NAMALWA (cell line): ENCODE measurements around the gene COG7.

Source experiments
- DNase-seq: peaks from one replicate; pipeline ENCODE4 v3.0.0-alpha.2; 2015; ENCODE audit warnings: low spot score

COG7 gene

DNA sequence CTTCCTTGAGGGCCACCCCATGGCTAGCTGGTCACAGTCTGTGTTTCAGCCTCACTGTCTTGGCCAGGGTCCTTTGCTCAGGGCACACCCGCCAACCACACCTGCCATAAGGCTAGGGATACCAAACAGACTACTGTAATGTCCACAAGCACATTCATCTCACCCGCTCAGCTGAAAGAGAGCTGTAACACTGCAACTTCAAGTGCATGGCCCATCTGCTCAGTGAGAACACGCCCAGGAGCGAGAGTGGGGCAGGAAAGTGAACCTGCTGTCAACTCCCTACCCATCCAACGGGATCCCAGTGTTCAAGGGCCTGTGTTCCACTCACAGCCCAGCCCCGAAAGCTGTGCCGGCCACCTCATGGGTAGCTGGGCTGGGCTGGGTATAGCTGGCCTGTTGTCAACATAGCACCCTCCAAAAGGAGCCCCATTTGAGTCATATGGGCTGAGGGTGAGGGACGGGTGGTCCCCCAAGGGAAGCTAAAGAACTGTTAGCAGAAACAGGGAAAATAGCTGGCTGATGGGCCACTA is 95.2 kb downstream of the COG7 start:
- DNase-seq, result no peak

DNA sequence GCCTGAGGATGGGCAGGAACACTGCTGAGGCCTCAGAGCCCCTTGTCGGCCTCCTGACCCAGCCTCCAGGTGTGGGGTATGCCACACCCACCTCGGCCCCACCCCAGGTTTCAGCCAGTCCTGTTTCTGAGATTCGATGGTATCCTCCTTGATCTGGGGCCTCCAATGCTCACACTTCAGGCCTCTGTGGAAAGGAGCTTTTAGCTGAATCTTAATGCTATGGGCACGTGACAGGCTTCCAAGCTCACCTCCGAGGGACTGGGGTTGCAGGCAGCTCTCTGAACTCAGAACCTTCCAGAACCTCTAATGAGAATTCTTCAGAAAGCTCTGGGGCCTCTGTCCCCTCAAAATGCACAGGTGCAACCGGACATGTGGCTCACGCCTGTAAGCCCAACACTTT is 96.0 kb downstream of the COG7 start:
- DNase-seq, result no peak

DNA sequence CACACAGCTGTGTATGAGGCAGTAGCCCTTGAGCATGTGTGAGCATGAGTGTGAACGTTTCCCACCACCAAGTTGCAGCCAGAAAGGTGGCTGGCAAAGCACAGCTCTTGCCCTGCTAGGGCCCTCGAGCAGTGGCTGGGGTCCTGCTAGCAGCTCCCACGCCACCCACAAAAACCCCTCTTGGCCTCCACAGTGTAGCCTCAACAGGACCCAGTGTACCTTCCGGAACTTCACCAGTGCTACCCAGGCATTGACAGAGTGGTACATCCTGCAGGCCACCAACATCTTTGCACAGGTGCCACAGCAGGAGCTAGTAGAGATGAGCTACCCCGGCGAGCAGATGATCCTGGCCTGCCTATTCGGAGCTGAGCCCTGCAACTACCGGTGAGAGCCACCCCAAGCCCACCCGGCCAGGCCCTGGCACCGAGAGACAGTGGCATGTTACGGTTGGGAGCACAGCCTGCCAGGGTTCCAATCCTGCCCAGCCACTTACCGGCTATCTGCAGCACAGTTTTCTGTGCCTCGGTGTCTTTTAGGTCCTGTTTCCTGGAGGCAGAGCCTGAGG is 97.8 kb downstream of the COG7 start:
- DNase-seq, result no peak

GRCh38 chr16:23354246-23354645 is 98.7 kb downstream of the COG7 start:
- no peak for DNase-seq

DNA sequence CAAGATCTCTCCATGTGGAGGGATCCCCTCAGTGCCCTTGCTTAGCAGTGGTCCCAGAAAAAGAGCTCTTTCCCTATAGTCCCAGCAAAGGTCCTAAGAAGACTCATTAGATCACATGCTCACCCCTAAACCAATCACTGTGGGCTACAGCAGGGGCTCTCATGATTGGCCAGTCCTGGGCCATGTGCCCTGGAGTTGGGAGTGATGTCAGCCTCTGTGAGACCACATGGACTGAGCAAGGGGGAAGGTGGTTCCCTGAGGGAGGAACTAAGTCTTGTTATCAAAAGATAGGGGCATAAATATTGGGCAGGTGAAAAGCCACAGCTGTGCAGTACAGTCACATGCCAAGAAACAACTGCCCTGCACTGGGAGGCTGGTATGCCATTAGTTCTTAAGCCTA is 99.5 kb downstream of the COG7 start:
- DNase-seq, result peak; percentile 65

DNA sequence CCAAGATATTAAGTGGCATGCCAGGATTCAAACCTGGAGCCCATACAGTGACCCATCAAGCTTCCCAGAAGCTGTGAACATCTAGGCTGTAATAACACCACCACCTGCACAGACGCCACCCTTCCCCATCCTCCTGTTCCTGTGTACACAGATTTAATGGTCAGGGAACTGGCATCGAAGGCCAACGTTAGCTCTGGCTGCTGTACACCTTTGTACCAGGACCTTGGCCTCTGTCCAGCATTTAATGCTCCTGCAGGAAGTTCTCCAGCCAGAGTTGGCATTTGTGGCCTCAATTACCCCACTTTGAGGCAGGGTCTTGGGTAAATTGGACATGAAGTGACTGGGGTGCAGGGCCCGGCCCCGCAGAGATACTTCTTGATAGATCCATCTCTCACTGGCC is 101.6 kb downstream of the COG7 start:
- DNase-seq, result no peak

- DNase-seq, result no peak
These were observed 104.2 kb downstream of the COG7 start for GRCh38 chr16:23348579-23349469.

- DNase-seq, result no peak
These were observed 107.8 kb downstream of the COG7 start for GRCh38 chr16:23345237-23345636.

DNA sequence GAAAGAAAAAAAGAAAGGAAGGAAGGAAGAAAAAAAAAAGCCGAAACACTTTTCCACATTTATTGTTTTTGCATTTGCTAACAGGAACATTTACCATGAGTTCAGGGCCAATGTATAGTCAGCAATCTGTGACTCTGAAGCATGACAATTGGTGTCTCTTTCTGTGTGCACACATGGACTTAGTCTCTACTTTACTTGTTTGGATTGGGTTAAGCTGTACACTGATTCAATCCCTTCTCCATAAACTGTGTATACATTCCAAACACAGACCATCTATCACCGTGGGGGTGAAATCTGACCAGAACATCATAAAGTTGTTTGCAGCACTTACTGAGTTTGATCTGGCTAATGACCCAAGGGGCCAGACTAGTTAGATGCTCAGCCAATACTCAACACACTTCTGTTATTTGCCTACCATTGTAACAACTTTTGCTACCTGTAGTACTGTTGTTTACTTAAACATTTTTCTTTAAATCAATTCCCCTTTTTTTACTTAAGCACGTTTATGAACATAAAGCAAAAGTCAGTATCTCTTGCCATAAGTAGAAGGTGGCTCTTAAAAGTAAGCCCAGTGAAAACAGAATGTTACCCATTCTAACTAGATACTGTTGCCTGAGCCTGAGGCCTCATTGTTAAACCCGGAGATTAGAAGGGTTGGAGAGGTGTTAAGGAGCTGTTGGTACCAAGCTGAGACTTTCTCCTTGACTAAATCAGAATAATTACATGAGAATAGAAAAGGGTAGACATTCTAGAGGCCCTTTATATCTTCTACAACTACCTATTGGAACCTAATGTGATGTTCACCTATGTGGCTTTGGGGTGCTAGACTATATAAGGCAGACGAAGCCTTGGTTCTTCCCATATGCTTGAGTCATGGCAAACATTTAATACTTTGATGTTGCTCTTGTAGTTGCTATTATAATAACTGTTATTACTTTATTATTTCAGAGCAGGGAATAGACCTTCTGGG is 109.1 kb downstream of the COG7 start:
- DNase-seq, result no peak

GRCh38 chr16:23342083-23342640 is 110.8 kb downstream of the COG7 start:
- no peak for DNase-seq

DNA sequence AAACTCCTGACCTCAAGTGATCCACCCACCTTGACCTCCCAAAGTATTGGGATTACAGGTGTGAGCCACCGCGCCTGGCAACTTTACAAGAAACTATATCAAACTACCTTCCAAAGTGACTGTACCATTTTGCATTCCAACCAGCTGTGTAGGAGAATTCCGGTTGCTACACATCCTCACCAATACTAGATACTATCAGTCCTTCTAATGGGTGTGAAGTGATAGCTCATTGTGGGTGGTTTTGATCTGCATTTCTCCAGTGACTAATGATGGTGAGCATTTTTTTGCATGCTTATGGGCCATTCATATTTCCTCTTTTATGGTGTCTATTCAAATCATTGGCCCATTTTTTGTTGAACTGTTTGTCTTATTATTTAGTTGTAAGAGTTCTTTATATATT is 113.2 kb downstream of the COG7 start:
- DNase-seq, result no peak
